ENCODE results near the gene HCRT. TPM values are rescaled to one million over a fixed set of nuclear protein-coding genes. Genes with fewer than 3 reads are reported as not detected.

The HCRT gene
- total and polyA plus RNA-seq, 2 of the 8 experiments (the other 6 are each of a cell fraction or from before 2014, with no cell fraction given) = not detected

- H2BK12ac ChIP-seq (ENCODE audit: low read depth, low read length) = no peak overlapping the region
- no peak overlapping the region for H4K91ac ChIP-seq (replicated peaks; ENCODE audit: insufficient read length, low read length)
- no peak overlapping the region for H2BK20ac ChIP-seq (ENCODE audit: low read length)
- no peak overlapping the region; the same call in 1 of the 2 replicates for H4K8ac ChIP-seq (ENCODE audit: extremely low read depth, insufficient read depth, low read length)
- no peak overlapping the region for H2AK5ac ChIP-seq (ENCODE audit: low read depth, low read length)
- H3K4me1 ChIP-seq (replicated peaks in 1 of 4; ENCODE audit: control insufficient read depth in 3 of 4, insufficient read depth in 4 of 4, low read length in 3 of 4) = peaks cover 0 to 8% (median 4%) of the 10 kb centered on the region in 4 experiments; a peak in 5 of 7 replicates
- WGBS, 2 experiments (ENCODE audit: extremely low coverage in 1 of 2, insufficient coverage in 1 of 2, insufficient read length in 1 of 2, insufficient replicate concordance in 2 of 2, low coverage in 1 of 2, low lambda C conversion rate in 2 of 2, missing lambda C conversion rate in 1 of 2) = 93% methylated on average over 7 of the region's 7 CpGs; no CpG with 5 or more reads in 1 of the 2 experiments
- H3K36me3 ChIP-seq (ENCODE audit: control insufficient read depth in 2 of 4, insufficient read depth in 4 of 4, low read length in 3 of 4) = no peaks in the 10 kb centered on the region
- H4K20me1 ChIP-seq (replicated peaks in 1 of 2; ENCODE audit: control insufficient read depth in 1 of 2, insufficient read depth in 2 of 2, low read length in 2 of 2) = no peaks in the 10 kb centered on the region
- H2BK15ac ChIP-seq (ENCODE audit: low read length) = no peak overlapping the region
- H3K9me3 ChIP-seq (ENCODE audit: insufficient read depth in 2 of 2, low read depth in 1 of 2, low read length in 1 of 2) = no peaks in the 10 kb centered on the region
- H2AFZ ChIP-seq (ENCODE audit: low read length) = no peak overlapping the region
- POLR2A ChIA-PET (ENCODE audit: partially characterized antibody) = interaction anchor here (0.9 kb wide), 1 partner anchor 242 kb away, joined by 3 read pairs; the partner anchor contains the start of gene ACLY
- H3K4ac ChIP-seq (replicated peaks; ENCODE audit: insufficient read length, low read depth, low read length) = no peak overlapping the region
- no peak overlapping the region for H3K56ac ChIP-seq (replicated peaks; ENCODE audit: insufficient read length, low read depth, low read length)
- no peak overlapping the region for H3K27ac ChIP-seq (ENCODE audit: low read depth, low read length)
- no peak overlapping the region for H2BK5ac ChIP-seq (ENCODE audit: low read depth, low read length)
- no peak overlapping the region for H3K4me3 ChIP-seq (ENCODE audit: extremely low read depth in 1 of 4, insufficient read depth in 2 of 4, low read depth in 3 of 4, low read length in 4 of 4)
- H3K79me1 ChIP-seq (ENCODE audit: low read depth, low read length) = no peaks in the 10 kb centered on the region
- H3K23ac ChIP-seq (ENCODE audit: insufficient read length) = no peak overlapping the region
- peaks cover 4% of the 10 kb centered on the region; the same call in 1 of the 2 replicates for H3K23me2 ChIP-seq (ENCODE audit: low read depth, low read length)
- H3K18ac ChIP-seq (ENCODE audit: extremely low read depth, low read length) = no peak overlapping the region
- H4K5ac ChIP-seq (ENCODE audit: insufficient read length, low read depth, low read length) = no peak overlapping the region
- CTCF ChIA-PET (ENCODE audit: partially characterized antibody) = interaction anchor here (1.0 to 2.2 kb wide), 3 partner anchors 19 to 44 kb away, joined by 3 to 5 read pairs (median 4); partner anchors contain the start of gene GHDC
- DNase-seq (ENCODE audit: low read depth in 1 of 2, low spot score in 2 of 2) (no peak), FAIRE-seq (no peak)
- no peak overlapping the region for H2BK120ac ChIP-seq (replicated peaks; ENCODE audit: low read depth, low read length)
- H3K79me2 ChIP-seq (ENCODE audit: control insufficient read depth in 1 of 2, insufficient read depth in 2 of 2, low read length in 2 of 2) = no peaks in the 10 kb centered on the region
- no peak overlapping the region for H3K4me2 ChIP-seq (ENCODE audit: insufficient read depth in 1 of 2, low read depth in 2 of 2, low read length in 2 of 2)
- H3K27me3 ChIP-seq (replicated peaks in 1 of 4; ENCODE audit: control insufficient read depth in 3 of 4, extremely low read depth in 1 of 4, insufficient read depth in 3 of 4, low read length in 3 of 4) = no peaks in the 10 kb centered on the region
- H3K14ac ChIP-seq (ENCODE audit: insufficient read length) = no peak overlapping the region
- H3K9ac ChIP-seq (replicated peaks in 1 of 4; ENCODE audit: extremely low read depth in 1 of 4, low read depth in 3 of 4, low read length in 3 of 4) = no peak overlapping the region
Measured at GRCh38 chr17:42160531-42160910, 24.7 kb downstream of the HCRT start.

All from H1 (cell line).